ENCODE results near the gene LRFN4.
A peak's percentile ranks its signal among the peaks of the same experiment; 100 is the strongest.

GRCh38 chr11:66883016-66883965 is 26.4 kb downstream of the LRFN4 start:
- TF ChIP-seq CTCF (IDR thresholded peaks at IDR 0.05; ENCODE audit: insufficient read depth, low read depth, low read length) (peak; percentile 55), EZH2 (IDR thresholded peaks at IDR 0.05; ENCODE audit: insufficient read depth, low read length) (no peak)

Measured in astrocyte (in vitro differentiated cells and primary cell).